A549 (cell line): ENCODE measurements around the gene MFNG. TPM values are rescaled to one million over a fixed set of nuclear protein-coding genes. Genes with fewer than 3 reads are reported as not detected.

ENCODE experiments used
- ATAC-seq, 2 experiments: fragments of 200-7000 bp in 1 of 2; fragments of >200 bp in 1 of 2; cut with Nextera tagmentation in 1 of 2; cut with Tn5 transposase in 1 of 2; 3 replicates each; pipeline versions ENCODE4 v1.8.0 to v1.9.1; 2018 to 2020; ENCODE audit warnings: mild to moderate bottlenecking in 1 of 2, moderate library complexity in 1 of 2
- CTCF ChIA-PET: fragments of 300-600 bp; sonication (Branson Sonifier 250); formaldehyde crosslinking; extraction: SDS; loops from one replicate; lab custom pipeline; 2021; ENCODE audit warnings: antibody characterized with exemption, inconsistent platforms; lab: Yijun Ruan, JAX
- POLR2A ChIA-PET: fragments of 350-600 bp; formaldehyde crosslinking; extraction: SDS; loops from one replicate; lab custom pipeline; 2021; ENCODE audit warnings: antibody characterized with exemption, inconsistent platforms; lab: Yijun Ruan, JAX
- DNase-seq, 2 experiments: peaks; one replicate each; pipeline versions ENCODE4 v3.0.0 to v3.0.0-alpha.2; 2011 to 2016; ENCODE audit warnings: low read depth in 1 of 2, low spot score in 1 of 2
- FAIRE-seq: peaks from 2 replicates; lab custom pipeline; 2011; peaks lifted over from hg19 to GRCh38; lab: Jason Lieb, UNC
- H3K27ac ChIP-seq, 2 experiments: fragments of >200 bp; sonication (Bioruptor Twin); formaldehyde crosslinking; 3 replicates each; pipeline ENCODE4 v1.5.1; 2016 to 2017
- H3K4me1 ChIP-seq: fragments of >200 bp; sonication (Bioruptor Twin); formaldehyde crosslinking; 3 replicates; pipeline ENCODE4 v1.6.1; 2016
- H3K4me2 ChIP-seq: fragments of >200 bp; sonication (Bioruptor Twin); formaldehyde crosslinking; 3 replicates; pipeline ENCODE4 v1.6.1; 2016
- H3K4me3 ChIP-seq: fragments of >200 bp; sonication (Bioruptor Twin); formaldehyde crosslinking; 3 replicates; pipeline ENCODE4 v1.5.1; 2016
- H3K9me3 ChIP-seq: fragments of >200 bp; sonication (Bioruptor Twin); formaldehyde crosslinking; 3 replicates; pipeline ENCODE4 v1.6.1; 2016
- BCL3 ChIP-seq: fragments of >200 bp; sonication (Bioruptor Twin); formaldehyde crosslinking; IDR thresholded peaks from 3 replicates; pipeline ENCODE4 v1.6.1; 2016
- BHLHE40 ChIP-seq: IDR thresholded peaks from 2 replicates; pipeline ENCODE4 v1.6.1; 2012; ENCODE audit warnings: low read depth, low read length, inconsistent platforms
- CBX2 ChIP-seq: fragments of 200-600 bp; sonication (generic); IDR thresholded peaks from 2 replicates; pipeline ENCODE4 v1.6.1; 2016; ENCODE audit warnings: low read depth, mild to moderate bottlenecking, borderline replicate concordance
- CHD2 ChIP-seq: fragments of 150-350 bp; IDR thresholded peaks from 2 replicates; pipeline ENCODE4 v1.6.1; 2014; ENCODE audit warnings: low read length; ENCODE audit not compliant: partially characterized antibody
- CTCF ChIP-seq: fragments of >200 bp; sonication (Bioruptor Twin); formaldehyde crosslinking; IDR thresholded peaks from 3 replicates; pipeline ENCODE4 v1.5.1; 2016
- E2F6 ChIP-seq: IDR thresholded peaks from 2 replicates; pipeline ENCODE4 v1.6.1; 2012; ENCODE audit warnings: low read depth, borderline replicate concordance
- EHMT2 ChIP-seq: fragments of 200-600 bp; sonication (generic); IDR thresholded peaks from 2 replicates; pipeline ENCODE4 v1.6.1; 2016; ENCODE audit warnings: antibody characterized with exemption, low read depth, mild to moderate bottlenecking, moderate library complexity
- FOSB ChIP-seq: fragments of 250-450 bp; sonication (Bioruptor Pico); IDR thresholded peaks from 2 replicates; pipeline ENCODE4 v1.5.0; 2020; ENCODE audit warnings: mild to moderate bottlenecking, moderate library complexity
- HDAC2 ChIP-seq: fragments of 200-600 bp; sonication (generic); IDR thresholded peaks from 2 replicates; pipeline ENCODE4 v1.6.1; 2016
- HEYL ChIP-seq: fragments of 250-450 bp; sonication (Bioruptor Pico); IDR thresholded peaks from 2 replicates; pipeline ENCODE4 v1.8.0; 2021; ENCODE audit warnings: mild to moderate bottlenecking, moderate library complexity
- HOXB13 ChIP-seq: fragments of 250-450 bp; sonication (Bioruptor Pico); IDR thresholded peaks from 2 replicates; pipeline ENCODE4 v1.5.0; 2020; ENCODE audit warnings: low read depth, mild to moderate bottlenecking, moderate library complexity
- JUN ChIP-seq, 2 experiments: fragments of >200 bp; sonication (Bioruptor Twin); formaldehyde crosslinking; IDR thresholded peaks; 2 replicates in 1 of 2; 3 replicates in 1 of 2; pipeline ENCODE4 v1.6.1; 2016 to 2017
- MAFK ChIP-seq: fragments of 450-650 bp; IDR thresholded peaks from 2 replicates; pipeline ENCODE4 v1.6.1; 2014; ENCODE audit not compliant: partially characterized antibody
- PHF8 ChIP-seq: fragments of 200-600 bp; sonication (generic); IDR thresholded peaks from 2 replicates; pipeline ENCODE4 v1.6.1; 2016; ENCODE audit warnings: low read depth, mild to moderate bottlenecking, antibody characterized with exemption, moderate library complexity, borderline replicate concordance
- RARB ChIP-seq: fragments of 250-450 bp; sonication (Bioruptor Pico); IDR thresholded peaks from 2 replicates; pipeline ENCODE4 v1.8.0; 2021; ENCODE audit warnings: mild to moderate bottlenecking, moderate library complexity
- RCOR1 ChIP-seq: fragments of 150-350 bp; IDR thresholded peaks from 2 replicates; pipeline ENCODE4 v1.6.1; 2014; ENCODE audit warnings: antibody characterized with exemption, low read length, low read depth
- REST ChIP-seq: fragments of 200-600 bp; sonication (generic); IDR thresholded peaks from 2 replicates; pipeline ENCODE4 v1.6.1; 2016; ENCODE audit warnings: antibody characterized with exemption, mild to moderate bottlenecking, moderate library complexity
- RFX5 ChIP-seq: fragments of 450-650 bp; IDR thresholded peaks from 2 replicates; pipeline ENCODE4 v1.7.1; 2014; ENCODE audit warnings: antibody characterized with exemption, mild to moderate bottlenecking, moderate library complexity
- SMC3 ChIP-seq: fragments of >200 bp; sonication (Bioruptor Twin); formaldehyde crosslinking; IDR thresholded peaks from 3 replicates; pipeline ENCODE4 v1.6.1; 2018; ENCODE audit warnings: inconsistent platforms
- TP53 ChIP-seq: fragments of 250-450 bp; sonication (Bioruptor Pico); IDR thresholded peaks from 2 replicates; pipeline ENCODE4 v1.5.0; 2021; ENCODE audit warnings: mild to moderate bottlenecking, moderate library complexity
- WGBS: methylation state at CpG from one replicate; pipeline ENCODE4 v1.1.6; 2017; ENCODE audit errors: missing lambda C conversion rate; 5-methylcytosine and 5-hydroxymethylcytosine counted together
- polyA plus RNA-seq, 4 experiments: library from polyadenylated mRNA; depleted of rRNA in 3 of 4; stranded (reverse); fragments of >200 nt; fragmentation: RNase III in 1 of 4; extraction: RNeasy Plus Mini Kit Qiagen cat#74134 plus additional on column Dnase treatment in 1 of 4; gene quantifications; 2 replicates in 3 of 4; 3 replicates in 1 of 4; pipeline ENCODE4 v1.2.3, GENCODE V29; 2011 to 2017

Gene MFNG
- polyA plus RNA-seq, 2 of the 4 experiments (the other 2 are of a cell fraction), result 1.2 to 1.8 TPM

GRCh38 chr22:37467391-37467955 is 18.7 kb downstream of the MFNG start (continued):
- no peak for TF ChIP-seq CTCF
- no peak for TF ChIP-seq RFX5

- no peak for TF ChIP-seq FOSB (CRISPR knock-in tag)
- TF ChIP-seq HEYL, result no peak
- TF ChIP-seq BCL3, result no peak
- TF ChIP-seq CHD2, result no peak
- no peak for TF ChIP-seq PHF8
- no peak for TF ChIP-seq E2F6
- TF ChIP-seq MAFK, result no peak
- TF ChIP-seq RARB (CRISPR knock-in tag), result no peak
- TF ChIP-seq HDAC2, result no peak
- TF ChIP-seq CBX2, result no peak
- TF ChIP-seq HOXB13 (CRISPR knock-in tag), result no peak
- TF ChIP-seq BHLHE40, result no peak
- H3K4me2 ChIP-seq, result no peak overlapping the region
- DNase-seq (no peak), FAIRE-seq (no peak), ATAC-seq (no peak)
- no peaks in the 10 kb centered on the region for H3K4me1 ChIP-seq
- WGBS, result 75% methylated on average over 4 of the region's 4 CpGs
- POLR2A ChIA-PET, result no interaction called here
- H3K27ac ChIP-seq, result no peak overlapping the region
- no peaks in the 10 kb centered on the region for H3K9me3 ChIP-seq
- CTCF ChIA-PET, result interaction anchor here (1.7 to 3.6 kb wide), 2 partner anchors 9 to 148 kb away, joined by 5 to 13 read pairs; no protein-coding TSS in a partner anchor
- H3K4me3 ChIP-seq, result no peak overlapping the region
Observed at GRCh38 chr22:37464181-37464580, 22.0 kb downstream of the MFNG start.

- 0% methylated on average over 5 of the region's 5 CpGs for WGBS
- no peaks in the 10 kb centered on the region for H3K4me1 ChIP-seq
- FAIRE-seq (no peak), DNase-seq (no peak), ATAC-seq (peak; percentile 61 to 65; a peak in 2 of 6 replicates)
- no peak overlapping the region for H3K4me2 ChIP-seq
- H3K9me3 ChIP-seq, result no peaks in the 10 kb centered on the region
- H3K4me3 ChIP-seq, result no peak overlapping the region
- POLR2A ChIA-PET, result no interaction called here
- H3K27ac ChIP-seq, result no peak overlapping the region
- TF ChIP-seq JUN (IDR thresholded peaks at IDR 0.05) (no peak), RCOR1 (no peak), EHMT2 (peak; percentile 59; the same call in 1 of the 2 replicates), SMC3 (no peak), REST (peak; percentile 91), TP53 (CRISPR knock-in tag) (no peak)
- CTCF ChIA-PET, result interaction anchor here (1.0 to 3.6 kb wide), 6 partner anchors 9 to 202 kb away, joined by 3 to 13 read pairs (median 3); no protein-coding TSS in a partner anchor
Observed at GRCh38 chr22:37462983-37463382, 23.2 kb downstream of the MFNG start.
